Stimulated activated CD4-positive, alpha-beta T cell treated with anti-CD3 and anti-CD28 coated beads, Interleukin-1b, Interleukin-23, amount 100 ng/mL, for 48 hours (primary cell): Measurements from ENCODE around the gene SARS1.

ENCODE experiments used
- DNase-seq: peaks from one replicate; pipeline ENCODE4 v3.0.0-alpha.2; 2020

The SARS1 gene

DNA sequence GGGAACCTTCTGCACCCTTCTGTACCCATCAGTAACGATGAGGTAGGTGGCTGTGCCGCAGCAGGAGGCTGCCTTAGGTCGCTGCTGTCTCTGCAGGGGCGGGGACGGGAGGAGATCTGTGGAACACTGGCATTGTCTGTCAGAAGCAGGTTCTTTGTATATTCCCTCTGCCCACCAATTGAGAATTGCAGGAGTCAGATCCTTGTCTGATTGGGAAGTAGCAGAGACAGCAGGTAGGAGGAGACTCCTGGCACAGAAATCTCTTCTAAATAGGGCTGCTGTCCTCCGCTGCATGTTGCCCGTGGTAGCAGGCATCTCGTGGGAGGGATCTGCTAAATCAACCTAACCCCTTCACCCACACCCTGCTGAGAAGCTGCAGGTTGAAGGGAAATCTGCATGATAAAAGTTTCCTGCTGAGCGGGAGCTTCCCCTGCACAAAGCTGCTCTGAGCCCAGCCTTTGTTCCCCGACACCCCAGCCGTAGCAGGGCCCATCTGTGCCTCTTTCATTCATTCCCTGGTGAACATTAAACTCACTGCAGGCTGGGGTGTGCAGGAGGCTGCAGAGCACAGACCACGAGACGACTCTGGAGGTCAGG lies 15.9 kb downstream of the SARS1 start:
- no peak for DNase-seq

DNA sequence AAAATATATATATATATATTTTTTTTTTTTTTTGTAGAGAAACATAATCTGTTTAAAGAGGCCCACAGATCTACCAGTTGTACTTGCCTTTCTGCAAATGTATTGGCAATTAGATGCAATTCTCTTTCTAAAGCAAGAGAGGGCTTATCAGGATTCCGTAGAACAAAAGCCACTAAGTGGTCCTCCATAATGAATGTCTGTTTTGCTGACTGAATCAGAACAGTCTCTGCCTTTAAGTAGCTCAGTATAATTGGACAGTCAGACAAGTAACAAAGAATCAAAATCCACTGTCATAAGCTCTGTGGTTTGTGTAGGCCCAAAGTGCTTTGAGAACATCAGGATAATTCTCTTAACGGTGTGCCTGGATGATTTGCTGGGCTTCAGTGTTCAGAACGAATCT lies 17.3 kb downstream of the SARS1 start:
- no peak for DNase-seq

DNA sequence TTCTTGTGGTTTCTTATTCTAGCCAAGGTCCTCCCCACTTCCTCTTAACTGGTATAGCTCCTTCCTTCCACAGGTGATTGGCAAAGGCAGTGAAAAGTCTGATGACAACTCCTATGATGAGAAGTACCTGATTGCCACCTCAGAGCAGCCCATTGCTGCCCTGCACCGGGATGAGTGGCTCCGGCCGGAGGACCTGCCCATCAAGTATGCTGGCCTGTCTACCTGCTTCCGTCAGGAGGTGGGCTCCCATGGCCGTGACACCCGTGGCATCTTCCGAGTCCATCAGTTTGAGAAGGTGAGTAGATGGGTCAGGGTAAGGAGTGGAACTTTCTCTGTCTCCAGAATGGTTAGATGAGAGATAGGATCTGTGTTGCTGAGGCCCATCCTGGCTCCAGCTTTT lies 21.4 kb downstream of the SARS1 start:
- DNase-seq = no peak

DNA sequence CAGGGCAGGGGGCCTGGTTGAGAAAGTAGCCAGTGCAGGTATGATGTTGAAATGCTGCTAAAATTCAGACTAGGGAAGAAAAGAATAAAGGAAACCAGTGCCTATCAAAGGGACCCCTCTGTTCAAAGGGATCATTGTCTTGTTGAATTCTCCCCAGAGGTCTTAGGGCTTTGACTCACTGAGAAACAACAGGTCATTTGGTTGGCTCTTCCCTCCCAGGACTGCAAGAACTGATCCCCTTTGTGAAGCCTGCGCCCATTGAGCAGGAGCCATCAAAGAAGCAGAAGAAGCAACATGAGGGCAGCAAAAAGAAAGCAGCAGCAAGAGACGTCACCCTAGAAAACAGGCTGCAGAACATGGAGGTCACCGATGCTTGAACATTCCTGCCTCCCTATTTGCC lies 23.8 kb downstream of the SARS1 start:
- no peak for DNase-seq

DNA sequence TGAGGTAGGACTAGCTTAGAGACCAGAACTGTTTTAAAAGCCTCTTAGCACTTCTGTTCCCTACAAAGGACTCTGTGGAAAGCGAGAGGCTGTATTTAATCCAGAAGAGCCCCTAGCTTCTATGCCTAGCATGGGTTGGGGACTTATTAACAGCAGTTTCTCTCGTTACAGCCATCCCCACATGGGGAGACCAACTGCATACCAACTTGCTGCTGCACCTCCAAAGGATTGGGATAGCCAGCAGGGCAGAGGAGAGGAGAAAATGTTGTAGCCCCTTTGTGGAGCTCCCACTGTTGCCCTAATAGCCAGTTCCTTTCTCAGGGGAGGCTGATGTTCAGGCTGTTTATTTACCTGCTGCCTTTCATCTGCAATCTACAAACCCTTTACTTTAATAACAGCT lies 24.7 kb downstream of the SARS1 start:
- DNase-seq = no peak

DNA sequence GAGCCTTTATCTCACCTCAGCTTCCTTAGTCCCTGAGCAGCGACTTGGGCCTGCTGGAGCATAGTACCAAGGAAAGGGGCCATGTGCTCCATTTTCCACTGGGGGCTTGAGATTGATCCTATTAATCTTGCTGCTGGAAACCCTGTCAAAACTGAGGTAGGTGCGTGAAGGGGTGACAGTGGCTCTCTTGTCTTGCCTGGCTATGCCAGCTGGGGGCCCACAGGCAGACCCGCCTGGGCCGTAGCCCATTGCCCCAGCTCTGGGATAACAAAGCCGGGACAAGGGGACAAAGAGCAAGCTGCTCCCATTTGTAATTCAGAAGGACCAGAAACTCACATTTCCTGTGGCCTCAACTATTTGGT lies 25.3 kb downstream of the SARS1 start:
- DNase-seq = no peak

DNA sequence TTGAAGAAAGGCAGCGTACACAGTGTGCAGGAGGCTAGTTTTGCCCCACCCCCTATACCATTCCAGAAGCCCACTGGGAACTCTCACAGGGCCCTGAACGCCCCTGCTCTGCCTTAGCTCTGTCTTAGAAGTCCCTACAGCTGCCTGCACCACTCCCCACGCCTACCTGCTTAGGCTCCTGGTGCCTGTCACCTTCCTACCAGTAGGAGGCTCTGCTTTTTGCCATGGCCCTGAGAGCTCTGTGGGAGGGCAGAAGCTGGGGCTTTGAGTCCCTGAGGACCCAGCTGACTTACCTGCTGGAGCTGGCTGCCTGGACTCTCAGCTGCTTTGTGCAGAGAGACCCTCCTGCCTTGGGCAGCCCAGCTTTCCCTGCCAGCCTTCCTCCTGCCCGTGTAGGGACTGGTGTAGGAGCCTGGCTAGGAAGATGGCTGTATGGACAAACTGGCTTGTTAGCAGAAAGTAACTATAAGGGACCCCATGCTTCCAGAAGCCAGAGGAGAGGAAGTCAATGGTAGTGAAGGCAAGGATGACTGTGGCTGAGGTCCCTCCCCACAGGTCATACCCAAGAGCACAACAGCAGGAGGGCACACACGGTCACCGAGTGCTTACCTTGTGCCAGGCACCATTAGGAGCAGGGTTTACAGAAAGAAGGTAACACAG lies 25.8 kb downstream of the SARS1 start:
- DNase-seq = peak; percentile 41

DNA sequence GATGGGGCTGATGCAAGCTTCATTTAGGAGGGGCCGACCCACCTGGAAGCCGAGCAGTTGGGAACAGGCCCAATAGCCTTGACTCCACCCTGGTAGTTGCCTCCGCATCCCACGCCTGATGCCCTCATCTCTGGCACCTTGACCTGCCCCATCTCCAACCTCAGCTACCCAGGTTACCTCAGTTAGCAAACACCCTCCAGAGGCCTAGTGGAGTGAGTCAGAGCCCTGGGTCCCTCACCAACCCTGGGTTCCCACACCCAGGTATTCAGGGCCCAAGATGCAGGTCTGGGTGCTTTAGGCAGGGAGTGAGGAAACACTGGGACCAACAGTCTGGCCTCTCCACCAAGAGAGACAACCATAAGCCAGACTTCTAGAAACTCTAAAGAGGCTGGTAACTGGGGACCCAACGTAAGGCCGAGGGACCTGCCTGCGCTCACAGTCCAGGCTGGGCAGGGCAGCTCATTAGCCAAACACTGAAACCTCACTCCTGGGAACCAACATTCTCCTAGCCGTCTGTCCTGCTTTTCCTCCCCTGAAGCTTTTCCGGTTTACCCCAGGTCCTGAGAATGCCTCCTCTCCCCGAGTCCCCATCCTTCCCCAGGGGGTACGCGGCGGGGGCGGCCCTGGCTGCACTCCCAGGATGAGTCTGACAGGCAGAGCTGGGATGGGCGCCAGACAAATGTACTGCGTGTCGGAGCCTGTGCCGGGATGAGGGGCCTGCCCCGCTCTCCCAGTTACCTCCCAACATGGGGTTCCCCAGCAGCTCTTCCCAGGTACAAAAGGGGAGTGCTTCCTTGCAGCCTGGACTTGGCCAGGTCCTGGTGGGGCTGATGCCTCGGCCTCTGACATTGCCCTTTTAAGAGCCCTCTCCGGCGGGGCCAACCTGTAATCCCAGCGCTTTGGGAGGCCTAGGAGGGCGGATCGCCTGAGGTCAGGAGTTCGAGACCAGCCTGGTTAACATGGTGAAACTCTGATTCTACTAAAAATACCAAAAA lies 26.7 kb downstream of the SARS1 start:
- DNase-seq = no peak

DNA sequence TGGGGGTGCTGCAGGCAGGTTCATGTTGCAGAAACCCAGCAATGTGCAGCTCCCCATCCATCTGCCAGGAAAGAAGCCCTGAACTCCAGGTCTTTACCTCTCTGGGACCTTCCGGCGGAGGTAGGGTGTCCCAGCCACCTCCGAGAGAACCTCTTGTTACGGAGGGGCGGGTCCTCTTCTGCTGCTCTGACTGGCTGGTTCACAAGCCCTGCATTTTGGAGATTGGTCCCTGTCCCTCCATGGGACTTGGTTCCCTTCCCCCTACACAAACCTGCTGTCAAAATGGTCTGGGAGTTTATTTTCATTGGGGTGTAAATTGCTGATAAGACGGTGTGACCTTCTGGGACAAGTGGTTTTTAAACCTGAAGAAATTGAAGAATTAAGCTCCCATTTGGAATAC lies 27.6 kb downstream of the SARS1 start:
- no peak for DNase-seq

DNA sequence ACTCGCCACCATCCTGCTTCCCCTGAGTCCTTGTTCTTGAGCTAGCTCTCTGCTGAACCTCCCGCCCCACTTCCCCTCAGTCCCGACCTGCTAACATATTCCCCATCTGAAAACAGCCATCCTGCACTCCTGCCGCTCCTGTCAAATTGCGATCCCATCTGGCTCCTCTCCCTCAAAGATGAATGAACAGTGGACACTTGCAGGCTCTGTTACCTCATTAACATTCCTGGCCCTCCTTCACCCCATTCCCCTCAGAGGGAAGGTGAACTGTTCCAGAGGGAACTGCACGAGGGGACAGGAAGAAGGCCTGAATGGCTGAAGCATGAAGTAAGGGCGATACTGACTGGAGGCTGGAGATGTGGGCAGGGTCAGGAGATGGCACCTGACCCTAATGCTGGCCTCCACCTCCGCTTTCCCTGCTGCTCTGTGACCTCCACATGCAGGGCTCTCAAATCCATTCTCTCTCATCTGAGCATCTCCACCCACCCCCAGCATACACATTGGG lies 28.2 kb downstream of the SARS1 start:
- no peak for DNase-seq

DNA sequence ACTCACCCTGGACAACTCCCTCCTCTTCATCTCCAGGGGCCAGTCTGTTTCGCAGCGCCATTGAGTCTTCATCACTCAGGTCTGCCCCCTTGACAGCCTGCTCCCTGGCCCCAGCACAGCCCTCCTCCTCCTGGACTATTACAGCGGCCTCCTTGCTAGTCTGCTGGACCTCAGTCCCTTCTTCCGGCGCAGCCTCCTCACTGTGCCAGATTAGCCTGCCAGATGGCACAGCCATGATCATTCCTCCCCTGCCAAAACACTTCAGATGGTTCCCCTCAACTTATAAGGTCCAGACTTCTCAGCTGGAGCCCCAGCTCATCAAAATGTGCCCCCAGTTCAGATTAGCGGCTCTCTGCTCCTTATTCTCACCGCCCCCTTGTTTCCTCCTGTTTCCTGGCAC lies 28.7 kb downstream of the SARS1 start:
- DNase-seq = no peak

DNA sequence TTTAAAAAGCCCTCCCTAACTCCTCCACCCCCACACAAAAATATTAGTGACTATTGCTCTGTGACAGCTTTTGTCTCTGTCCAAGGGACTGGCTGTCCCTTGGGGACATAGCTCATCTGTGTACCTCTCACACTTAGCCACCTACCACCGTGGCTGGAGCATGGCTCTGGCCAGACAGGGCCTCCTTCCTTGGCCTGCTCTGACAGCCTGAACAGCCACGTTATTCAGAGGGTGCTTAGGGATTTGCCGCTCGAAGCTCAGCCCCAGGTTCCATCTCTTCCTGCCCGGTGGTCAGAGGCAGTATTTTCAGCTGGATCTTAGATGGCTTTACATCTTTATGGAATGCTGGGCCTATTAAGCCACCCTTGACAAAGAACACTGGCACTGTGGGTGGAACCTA lies 29.5 kb downstream of the SARS1 start:
- no peak for DNase-seq

DNA sequence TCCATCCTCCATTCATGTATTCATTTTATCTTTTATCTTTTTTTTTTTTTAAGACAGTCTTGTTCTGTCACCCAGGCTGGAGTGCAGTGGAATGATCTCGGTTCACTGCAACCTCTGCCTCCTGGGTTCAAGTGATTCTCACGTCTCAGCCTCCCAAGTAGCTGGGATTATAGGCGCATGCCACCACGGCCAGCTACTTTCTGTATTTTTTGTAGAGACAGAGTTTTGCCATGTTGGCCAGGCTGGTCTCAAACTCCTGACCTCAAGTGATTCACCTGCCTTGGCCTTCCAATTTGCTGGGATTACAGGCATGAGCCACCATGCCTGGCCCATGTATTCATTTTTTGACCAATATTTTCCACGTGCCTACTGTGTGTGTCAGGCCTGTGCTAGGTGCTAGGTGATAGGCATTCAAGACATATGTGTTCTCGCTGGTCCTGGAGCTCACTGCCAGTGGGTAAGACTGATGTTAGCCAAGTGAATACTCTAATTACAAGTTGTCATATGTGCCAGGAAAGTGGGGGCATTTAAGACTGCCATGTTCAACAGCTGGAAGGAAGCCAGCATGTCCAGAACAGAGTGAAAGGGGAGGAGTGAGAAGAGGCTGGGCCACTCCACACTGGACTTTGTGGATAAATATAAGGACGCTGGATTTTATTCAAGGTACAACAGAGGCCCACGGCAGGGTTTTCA lies 30.3 kb downstream of the SARS1 start:
- no peak for DNase-seq

DNA sequence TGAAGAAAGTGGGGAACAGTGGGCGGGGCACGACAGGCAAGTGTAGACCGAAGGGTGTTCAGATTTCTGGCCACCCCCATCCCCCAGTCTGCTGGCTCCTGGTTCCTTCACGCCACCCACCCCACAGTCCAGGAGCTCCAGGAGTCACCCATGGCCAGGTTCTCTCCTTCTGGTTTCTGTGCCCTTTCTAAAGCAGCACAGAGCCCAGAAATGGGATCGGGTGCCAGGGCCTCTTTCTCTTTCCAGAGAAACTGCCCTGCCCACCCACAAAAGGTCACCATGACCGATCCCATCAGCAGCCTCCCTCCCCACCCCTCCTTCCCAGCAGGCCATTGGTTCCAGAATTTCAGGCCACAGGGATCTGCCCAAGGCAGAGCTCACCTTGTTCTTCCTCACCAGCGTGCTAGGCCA lies 32.4 kb downstream of the SARS1 start:
- no peak for DNase-seq

DNA sequence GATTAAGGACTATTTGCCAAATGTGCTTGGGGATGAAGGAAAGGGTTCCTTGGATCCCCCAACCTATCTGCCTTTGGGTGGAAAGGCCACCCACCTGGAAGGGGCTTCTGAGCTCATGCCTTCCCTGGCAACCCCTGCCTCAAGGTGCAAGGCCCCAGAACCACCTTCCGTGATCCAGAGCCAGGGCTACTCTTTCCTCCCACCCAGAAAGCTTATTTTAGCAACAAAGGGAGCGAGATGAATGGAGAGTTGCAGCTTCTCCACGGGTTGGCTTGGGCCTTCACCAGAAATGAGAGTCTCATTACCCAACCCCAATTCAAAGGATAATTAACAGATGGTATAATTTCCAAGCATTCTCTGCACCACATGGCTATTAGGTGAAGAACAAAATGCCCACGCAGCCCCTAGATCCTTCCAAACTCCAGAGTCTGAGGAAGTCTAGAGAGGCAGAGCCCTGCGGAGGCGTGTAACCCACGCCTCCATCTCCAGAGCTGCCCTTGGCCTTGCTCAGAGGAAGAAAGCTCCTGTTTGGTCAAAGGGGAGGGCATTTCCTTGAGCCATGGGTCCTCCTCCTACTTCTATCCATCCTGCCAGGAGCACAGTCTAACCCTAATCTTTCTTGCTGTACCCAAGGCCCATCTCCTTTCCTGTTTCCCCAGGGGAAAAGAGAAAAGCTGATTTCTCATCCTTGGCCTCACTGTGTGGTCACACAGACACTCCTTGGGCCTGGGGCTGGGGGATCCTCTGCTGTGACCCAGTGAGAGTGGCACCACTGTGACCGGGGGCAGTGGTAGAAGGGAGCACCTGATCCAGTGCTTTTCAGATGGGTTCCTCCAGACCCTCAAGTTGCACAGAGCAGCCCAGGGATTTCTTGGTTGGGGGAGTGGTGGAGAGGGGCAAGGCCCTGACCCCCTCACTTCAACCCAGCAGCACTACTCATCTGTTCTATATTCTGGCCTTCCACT lies 34.0 kb downstream of the SARS1 start:
- DNase-seq = no peak

DNA sequence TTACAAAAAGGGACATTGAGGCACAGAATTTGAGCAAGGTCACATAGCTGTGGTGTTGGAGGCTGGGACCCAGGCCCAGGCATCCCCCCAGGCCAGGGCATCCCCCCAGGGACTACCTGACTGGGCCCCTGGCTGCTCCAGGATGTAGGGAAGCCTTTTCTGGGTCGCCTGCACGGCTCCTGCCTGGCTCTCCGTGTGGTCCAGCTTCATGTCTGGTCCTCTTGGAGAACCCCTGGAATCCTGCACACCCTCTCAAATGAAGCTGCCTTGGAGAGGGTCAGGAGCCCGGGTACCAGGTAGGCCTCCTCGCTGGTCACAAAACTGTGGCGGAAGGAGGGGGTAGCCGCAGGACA lies 34.7 kb downstream of the SARS1 start:
- DNase-seq = no peak

DNA sequence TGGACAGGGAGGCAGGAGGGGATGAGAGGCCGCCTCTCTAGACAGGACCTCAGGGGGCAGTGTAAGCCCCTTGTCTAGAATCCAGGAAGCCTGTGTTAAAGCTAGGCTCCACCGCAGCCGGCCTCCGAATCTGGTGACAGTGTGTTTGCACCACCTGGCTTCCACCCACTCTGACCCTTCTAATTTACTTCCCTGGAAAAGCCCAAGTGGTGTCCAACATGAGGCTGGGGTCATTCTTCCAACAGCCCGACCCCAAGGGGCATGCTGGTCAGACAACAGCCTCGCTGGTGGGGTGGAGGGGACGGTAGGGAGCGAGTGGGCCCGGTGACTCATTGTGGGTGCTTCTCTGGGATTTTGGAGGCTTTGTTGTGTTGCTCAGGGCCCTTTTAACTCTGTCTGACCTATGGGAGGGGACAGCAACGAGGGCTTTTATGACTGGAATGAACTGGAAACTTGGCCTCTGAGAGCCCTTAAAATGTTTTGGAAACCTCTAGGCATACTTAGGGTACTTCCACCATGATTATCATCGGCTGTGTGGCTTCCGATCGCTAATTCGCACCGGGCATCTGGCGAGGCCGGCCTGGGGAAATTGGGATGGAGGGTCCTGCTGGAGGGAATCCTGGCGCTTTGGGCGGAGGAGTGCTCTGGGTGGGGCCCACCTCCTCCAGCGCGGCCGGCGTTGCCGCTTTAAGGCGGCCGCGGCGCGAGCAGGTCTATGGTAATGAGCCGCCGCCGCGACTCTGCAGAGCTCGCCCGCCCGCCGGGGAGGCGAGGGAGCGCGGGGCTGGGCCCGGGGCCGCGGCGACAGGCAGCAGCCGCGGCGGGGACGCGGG lies 35.3 kb downstream of the SARS1 start, which contains the start of gene CELSR2:
CELSR2 (plus strand) TSS at position 743 of the 833 bp plus-strand sequence. CDS start 541 bp downstream, outside the sequence.
- DNase-seq = peak; percentile 49

DNA sequence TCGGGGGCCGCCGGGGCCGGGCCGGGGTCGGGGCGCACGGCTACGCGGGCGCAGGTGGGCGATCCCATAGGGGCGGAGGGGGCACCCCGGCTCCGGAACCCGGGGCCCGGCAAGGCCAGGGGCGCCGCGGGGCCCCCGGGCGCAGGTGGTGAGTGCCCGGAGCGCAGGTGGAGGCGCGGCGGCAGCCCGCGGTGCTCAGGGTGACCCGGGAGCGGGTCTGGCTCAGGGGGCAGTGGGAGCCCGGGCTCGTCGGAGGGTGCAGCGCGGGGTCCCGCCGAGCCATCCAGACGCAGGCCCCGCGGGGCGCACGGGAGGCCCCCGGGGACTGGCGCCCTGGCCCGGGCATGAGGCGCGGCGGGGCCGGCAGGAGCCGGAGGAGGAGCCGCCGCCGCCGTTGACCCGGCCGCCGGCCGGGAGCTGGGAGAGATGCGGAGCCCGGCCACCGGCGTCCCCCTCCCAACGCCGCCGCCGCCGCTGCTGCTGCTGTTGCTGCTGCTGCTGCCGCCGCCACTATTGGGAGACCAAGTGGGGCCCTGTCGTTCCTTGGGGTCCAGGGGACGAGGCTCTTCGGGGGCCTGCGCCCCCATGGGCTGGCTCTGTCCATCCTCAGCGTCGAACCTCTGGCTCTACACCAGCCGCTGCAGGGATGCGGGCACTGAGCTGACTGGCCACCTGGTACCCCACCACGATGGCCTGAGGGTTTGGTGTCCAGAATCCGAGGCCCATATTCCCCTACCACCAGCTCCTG lies 36.1 kb downstream of the SARS1 start:
- no peak for DNase-seq

DNA sequence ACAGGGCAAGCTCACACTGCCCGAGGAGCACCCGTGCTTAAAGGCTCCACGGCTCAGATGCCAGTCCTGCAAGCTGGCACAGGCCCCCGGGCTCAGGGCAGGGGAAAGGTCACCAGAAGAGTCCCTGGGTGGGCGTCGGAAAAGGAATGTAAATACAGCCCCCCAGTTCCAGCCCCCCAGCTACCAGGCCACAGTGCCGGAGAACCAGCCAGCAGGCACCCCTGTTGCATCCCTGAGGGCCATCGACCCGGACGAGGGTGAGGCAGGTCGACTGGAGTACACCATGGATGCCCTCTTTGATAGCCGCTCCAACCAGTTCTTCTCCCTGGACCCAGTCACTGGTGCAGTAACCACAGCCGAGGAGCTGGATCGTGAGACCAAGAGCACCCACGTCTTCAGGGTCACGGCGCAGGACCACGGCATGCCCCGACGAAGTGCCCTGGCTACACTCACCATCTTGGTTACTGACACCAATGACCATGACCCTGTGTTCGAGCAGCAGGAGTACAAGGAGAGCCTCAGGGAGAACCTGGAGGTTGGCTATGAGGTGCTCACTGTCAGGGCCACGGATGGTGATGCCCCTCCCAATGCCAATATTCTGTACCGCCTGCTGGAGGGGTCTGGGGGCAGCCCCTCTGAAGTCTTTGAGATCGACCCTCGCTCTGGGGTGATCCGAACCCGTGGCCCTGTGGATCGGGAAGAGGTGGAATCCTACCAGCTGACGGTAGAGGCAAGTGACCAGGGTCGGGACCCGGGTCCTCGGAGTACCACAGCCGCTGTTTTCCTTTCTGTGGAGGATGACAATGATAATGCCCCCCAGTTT lies 36.9 kb downstream of the SARS1 start:
- DNase-seq = no peak
